ENCODE data around the gene GJD2. TPM values are rescaled to one million over a fixed set of nuclear protein-coding genes. Genes with fewer than 3 reads are reported as not detected.

The GJD2 gene
- total RNA-seq, 1 donor from 2014 or later: not detected

DNA sequence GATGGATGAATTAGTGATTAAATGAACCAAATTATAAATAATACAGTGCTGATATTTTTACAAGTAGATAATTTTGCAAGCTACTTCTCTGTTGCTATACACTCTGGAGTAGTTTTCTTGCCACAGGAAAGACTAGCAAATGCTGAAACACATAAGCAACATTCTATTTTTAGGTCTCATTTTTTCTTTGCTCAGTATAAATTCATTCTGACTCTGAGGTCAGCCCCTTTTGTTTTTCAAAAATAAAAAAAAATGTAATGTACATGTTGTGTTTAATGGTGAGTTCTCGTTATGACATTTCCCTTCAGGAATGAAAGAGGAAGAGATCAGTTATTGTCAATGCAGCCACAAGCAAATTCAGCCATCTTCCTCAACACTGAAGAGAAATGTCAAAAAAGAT is 24.9 kb downstream of the GJD2 start:
- H3K9me3 ChIP-seq: no peaks in the 10 kb centered on the region
- H3K27me3 ChIP-seq: peaks cover 4% of the 10 kb centered on the region
- DNase-seq: no peak
- no peaks in the 10 kb centered on the region for H3K36me3 ChIP-seq
- H3K4me1 ChIP-seq: no peaks in the 10 kb centered on the region
- intact Hi-C loops (cut with DNase I): no loop called here
- H3K4me3 ChIP-seq: no peak overlapping the region
- TF ChIP-seq, protein P1, sequence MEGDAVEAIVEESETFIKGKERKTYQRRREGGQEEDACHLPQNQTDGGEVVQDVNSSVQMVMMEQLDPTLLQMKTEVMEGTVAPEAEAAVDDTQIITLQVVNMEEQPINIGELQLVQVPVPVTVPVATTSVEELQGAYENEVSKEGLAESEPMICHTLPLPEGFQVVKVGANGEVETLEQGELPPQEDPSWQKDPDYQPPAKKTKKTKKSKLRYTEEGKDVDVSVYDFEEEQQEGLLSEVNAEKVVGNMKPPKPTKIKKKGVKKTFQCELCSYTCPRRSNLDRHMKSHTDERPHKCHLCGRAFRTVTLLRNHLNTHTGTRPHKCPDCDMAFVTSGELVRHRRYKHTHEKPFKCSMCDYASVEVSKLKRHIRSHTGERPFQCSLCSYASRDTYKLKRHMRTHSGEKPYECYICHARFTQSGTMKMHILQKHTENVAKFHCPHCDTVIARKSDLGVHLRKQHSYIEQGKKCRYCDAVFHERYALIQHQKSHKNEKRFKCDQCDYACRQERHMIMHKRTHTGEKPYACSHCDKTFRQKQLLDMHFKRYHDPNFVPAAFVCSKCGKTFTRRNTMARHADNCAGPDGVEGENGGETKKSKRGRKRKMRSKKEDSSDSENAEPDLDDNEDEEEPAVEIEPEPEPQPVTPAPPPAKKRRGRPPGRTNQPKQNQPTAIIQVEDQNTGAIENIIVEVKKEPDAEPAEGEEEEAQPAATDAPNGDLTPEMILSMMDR (IDR thresholded peaks at IDR 0.05): no peak
- H3K27ac ChIP-seq: no peak overlapping the region
- ATAC-seq: no peak

DNA sequence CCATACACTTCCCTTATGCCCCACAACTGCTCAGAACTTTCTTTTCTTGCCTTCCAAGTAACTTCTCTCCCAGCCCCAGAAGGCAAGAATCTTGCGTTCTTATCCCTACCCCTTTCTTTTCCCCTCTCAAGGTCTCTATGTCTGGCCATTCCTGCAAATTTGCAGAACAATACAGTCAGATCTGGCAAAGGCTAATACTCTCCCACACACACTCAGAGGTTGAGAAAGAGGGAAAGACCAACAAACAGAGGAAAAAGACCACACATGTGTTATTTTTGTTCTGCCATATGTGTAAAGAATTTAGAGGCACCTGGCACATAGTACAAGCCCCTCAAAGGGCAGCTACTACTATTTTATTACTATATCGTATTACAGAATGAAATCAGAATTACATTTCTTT is 25.7 kb downstream of the GJD2 start:
- ATAC-seq (no peak), DNase-seq (no peak)
- Histone ChIP-seq H3K4me3 (no peak overlapping the region), H3K9me3 (no peaks in the 10 kb centered on the region), H3K27me3 (peaks cover 4% of the 10 kb centered on the region), H3K27ac (no peak overlapping the region), H3K4me1 (no peaks in the 10 kb centered on the region), H3K36me3 (no peaks in the 10 kb centered on the region)
- TF ChIP-seq, protein P1 (IDR thresholded peaks at IDR 0.05): no peak
- intact Hi-C loops (cut with DNase I): no loop called here

DNA sequence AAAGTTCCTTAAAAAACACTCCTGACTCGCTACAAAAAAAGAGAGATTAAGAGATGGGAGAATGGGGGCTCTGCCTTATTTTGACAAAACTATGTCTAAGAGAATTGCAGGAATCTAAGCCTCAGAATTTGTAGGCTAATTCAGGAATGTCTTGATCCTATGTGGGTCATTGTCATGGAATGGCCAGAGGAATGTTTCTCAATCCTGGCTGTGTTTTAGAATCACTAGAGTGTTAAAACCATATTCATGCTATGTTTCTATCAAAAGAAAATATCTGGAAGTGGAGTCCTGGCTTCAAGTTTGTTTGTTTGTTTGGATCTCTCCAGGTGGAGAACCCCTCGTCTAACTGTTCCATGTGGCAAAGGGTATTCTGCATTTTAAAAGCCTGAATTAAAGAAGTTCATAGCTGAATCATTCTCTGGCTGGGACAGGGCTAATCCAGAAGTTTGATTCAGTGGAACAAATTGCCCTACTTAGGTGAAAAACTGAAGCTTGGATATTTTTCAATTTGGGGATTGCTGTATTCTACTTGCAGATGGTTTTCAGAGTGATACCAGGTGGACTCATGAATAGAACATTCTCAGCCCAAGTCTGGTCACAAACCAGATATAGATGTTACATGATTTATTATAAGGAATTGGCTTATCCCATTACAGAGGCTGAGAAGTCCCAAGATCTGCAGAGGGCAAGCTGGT is 28.2 kb downstream of the GJD2 start:
- peaks cover 4% of the 10 kb centered on the region for H3K27me3 ChIP-seq
- ATAC-seq: no peak
- TF ChIP-seq, protein P1 (IDR thresholded peaks at IDR 0.05): no peak

DNA sequence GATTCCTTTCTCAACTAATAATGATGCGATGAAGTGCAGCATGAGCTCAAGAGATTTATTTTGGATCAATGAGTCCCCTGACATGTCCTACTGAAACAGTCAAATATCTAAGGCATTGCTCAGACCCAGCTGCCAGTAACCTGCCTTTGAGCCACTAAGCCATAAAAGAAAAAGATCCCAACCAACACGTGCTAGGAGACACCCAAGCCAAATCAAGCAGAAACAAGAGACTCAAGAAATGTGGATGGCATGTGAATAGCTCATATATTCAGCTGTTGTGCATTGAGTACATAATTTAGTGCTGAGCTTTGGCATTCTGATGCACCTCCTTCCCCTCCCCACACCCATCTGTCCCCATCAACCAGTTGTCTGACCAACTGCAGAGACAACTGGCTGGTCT is 29.2 kb downstream of the GJD2 start:
- TF ChIP-seq, protein P1 (IDR thresholded peaks at IDR 0.05): no peak
- Histone ChIP-seq H3K27me3 (peaks cover 4% of the 10 kb centered on the region), H3K4me1 (peaks cover 5% of the 10 kb centered on the region), H3K9me3 (no peaks in the 10 kb centered on the region), H3K4me3 (no peak overlapping the region), H3K36me3 (no peaks in the 10 kb centered on the region), H3K27ac (no peak overlapping the region)
- DNase-seq: no peak
- intact Hi-C loops (cut with DNase I): no loop called here
- ATAC-seq: no peak

More for the DNA sequence above, 28.2 kb downstream of the GJD2 start:
- intact Hi-C loops (cut with DNase I): no loop called here
- Histone ChIP-seq H3K9me3 (no peaks in the 10 kb centered on the region), H3K36me3 (no peaks in the 10 kb centered on the region), H3K4me3 (no peak overlapping the region), H3K4me1 (peaks cover 5% of the 10 kb centered on the region), H3K27ac (no peak overlapping the region)
- no peak for DNase-seq

DNA sequence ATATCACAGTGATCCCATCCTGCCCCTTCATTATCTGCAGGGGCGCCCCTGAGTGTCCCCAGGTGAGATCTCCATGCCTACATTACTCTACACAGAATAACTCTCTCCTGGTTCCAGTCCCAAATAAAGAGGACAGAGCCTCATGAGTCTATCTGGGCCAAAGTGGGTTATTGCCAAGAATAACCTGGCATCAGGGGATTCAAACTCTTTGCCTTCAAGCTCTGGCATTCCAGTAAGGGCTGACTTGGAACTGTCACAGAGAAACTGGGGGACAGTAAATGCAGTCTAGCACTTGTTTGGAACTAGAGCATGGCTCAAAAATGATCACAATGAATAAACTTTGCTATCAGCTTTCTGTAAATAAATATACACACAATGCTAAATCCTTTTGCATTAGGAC is 30.3 kb downstream of the GJD2 start:
- Histone ChIP-seq H3K27ac (no peak overlapping the region), H3K4me3 (no peak overlapping the region), H3K36me3 (no peaks in the 10 kb centered on the region), H3K27me3 (peaks cover 4% of the 10 kb centered on the region), H3K4me1 (peaks cover 5% of the 10 kb centered on the region), H3K9me3 (no peaks in the 10 kb centered on the region)
- DNase-seq (no peak), ATAC-seq (no peak)
- intact Hi-C loops (cut with DNase I): no loop called here
- TF ChIP-seq, protein P1 (IDR thresholded peaks at IDR 0.05): no peak

DNA sequence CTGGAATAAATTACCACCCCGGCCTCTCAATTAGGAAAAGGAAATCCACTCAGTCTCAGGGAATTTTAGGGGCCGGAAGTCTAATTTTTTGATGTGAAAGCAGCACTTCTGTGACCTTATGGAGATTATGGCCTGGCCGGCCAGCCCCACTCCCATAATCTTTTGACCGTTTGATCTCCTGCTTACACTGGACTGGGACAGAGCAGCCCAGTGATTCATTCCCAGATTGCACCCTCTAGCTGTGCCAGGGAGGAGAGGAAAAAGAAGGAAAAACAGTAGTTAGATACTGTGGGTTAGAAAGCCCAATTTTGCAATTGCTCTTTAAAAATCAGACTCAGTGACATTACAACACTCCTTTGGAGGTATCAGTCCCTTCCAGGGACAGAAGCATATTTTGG is 32.4 kb downstream of the GJD2 start:
- peak; percentile 23 for ATAC-seq

More for the DNA sequence above, 32.4 kb downstream of the GJD2 start:
- no peaks in the 10 kb centered on the region for H3K36me3 ChIP-seq
- H3K4me3 ChIP-seq: no peak overlapping the region
- H3K9me3 ChIP-seq: no peaks in the 10 kb centered on the region
- no peak for DNase-seq
- TF ChIP-seq, protein P1 (IDR thresholded peaks at IDR 0.05): no peak
- intact Hi-C loops (cut with DNase I): no loop called here
- peaks cover 9% of the 10 kb centered on the region for H3K27me3 ChIP-seq
- H3K27ac ChIP-seq: no peak overlapping the region
- peaks cover 5% of the 10 kb centered on the region for H3K4me1 ChIP-seq

Data from upper lobe of right lung (tissue), 1 donor.